Mammary epithelial cell (primary cell): ENCODE results near the gene ATP5F1C.

Experiments
- CTCF ChIP-seq, 2 donors: IDR thresholded peaks in 1 of 2; conservative IDR thresholded peaks in 1 of 2; 2 replicates each; pipeline ENCODE4 v1.5.1; 2011 to 2012; ENCODE audit warnings: inconsistent platforms in 2 of 2, low read length in 2 of 2, mild to moderate bottlenecking in 2 of 2, control low read depth in 1 of 2, low read depth in 1 of 2; ENCODE audit not compliant: insufficient read depth in 1 of 2; ENCODE audit errors: extremely low read depth in 1 of 2
- EZH2 ChIP-seq: IDR thresholded peaks from 2 replicates; pipeline ENCODE4 v1.6.1; 2012; ENCODE audit warnings: low read length, inconsistent platforms, borderline replicate concordance

- no peak for TF ChIP-seq CTCF (conservative IDR thresholded peaks at IDR 0.05 in 1 of 2, IDR thresholded peaks at IDR 0.05 in 1 of 2; ENCODE audit: extremely low read depth in 1 of 2, insufficient read depth in 1 of 2, low read depth in 1 of 2, low read length in 2 of 2)
- TF ChIP-seq EZH2, result no peak
Observed at GRCh38 chr10:7797582-7797981, 9.6 kb downstream of the ATP5F1C start.
